ENCODE results near the gene KRTAP17-1.
"Not testable (repeated sequence)": the region's sequence is repeated elsewhere in the genome, so short reads cannot be mapped to it uniquely, and the experiment has no call there.

The KRTAP17-1 gene

GRCh38 chr17:41307647-41308046 is 7.9 kb downstream of the KRTAP17-1 start:
- no peak overlapping the region for H3K4me3 ChIP-seq (ENCODE audit: low read depth, low read length)

- H3K4me3 ChIP-seq (ENCODE audit: low read depth, low read length): no peak overlapping the region
Measured at GRCh38 chr17:41304091-41304490, 11.4 kb downstream of the KRTAP17-1 start.

- H3K4me3 ChIP-seq (ENCODE audit: low read depth, low read length): no peak overlapping the region
Measured at GRCh38 chr17:41302981-41303380, 12.5 kb downstream of the KRTAP17-1 start.

- H3K4me3 ChIP-seq (ENCODE audit: low read depth, low read length): no peak within 1 kb of the TSS
Measured at GRCh38 chr17:41301916-41302901, 13.3 kb downstream of the KRTAP17-1 start, which contains the start of gene KRTAP29-1. TSS of gene KRTAP29-1 (minus strand) at chr17:41302851. CDS start at chr17:41302851, 0 bp downstream.

- no peak overlapping the region for H3K4me3 ChIP-seq (ENCODE audit: low read depth, low read length)
Measured at GRCh38 chr17:41301204-41301790, 14.2 kb downstream of the KRTAP17-1 start.

GRCh38 chr17:41298458-41299135 is 16.9 kb downstream of the KRTAP17-1 start:
- no peak overlapping the region for H3K4me3 ChIP-seq (ENCODE audit: low read depth, low read length)

- no peak overlapping the region for H3K4me3 ChIP-seq (ENCODE audit: low read depth, low read length)
Measured at GRCh38 chr17:41296846-41297245, 18.7 kb downstream of the KRTAP17-1 start.

- no peak overlapping the region for H3K4me3 ChIP-seq (ENCODE audit: low read depth, low read length)
Measured at GRCh38 chr17:41294016-41294415, 21.5 kb downstream of the KRTAP17-1 start.

GRCh38 chr17:41287050-41287449 is 28.5 kb downstream of the KRTAP17-1 start:
- no peak overlapping the region for H3K4me3 ChIP-seq (ENCODE audit: low read depth, low read length)

- no peak overlapping the region for H3K4me3 ChIP-seq (ENCODE audit: low read depth, low read length)
Measured at GRCh38 chr17:41284546-41284945, 31.0 kb downstream of the KRTAP17-1 start.

GRCh38 chr17:41284043-41284442 is 31.5 kb downstream of the KRTAP17-1 start:
- H3K4me3 ChIP-seq (ENCODE audit: low read depth, low read length): no peak overlapping the region

GRCh38 chr17:41278176-41278955 is 37.1 kb downstream of the KRTAP17-1 start:
- H3K4me3 ChIP-seq (ENCODE audit: low read depth, low read length): no peak overlapping the region

- not testable (repeated sequence) for H3K4me3 ChIP-seq (ENCODE audit: low read depth, low read length)
Measured at GRCh38 chr17:41275648-41276190, 39.8 kb downstream of the KRTAP17-1 start, which contains the start of gene KRTAP9-7. TSS of gene KRTAP9-7 (plus strand) at chr17:41275698. CDS start at chr17:41275698, 0 bp downstream.

- H3K4me3 ChIP-seq (ENCODE audit: low read depth, low read length): no peak overlapping the region
Measured at GRCh38 chr17:41271858-41272257, 43.7 kb downstream of the KRTAP17-1 start.

- H3K4me3 ChIP-seq (ENCODE audit: low read depth, low read length): not testable (repeated sequence)
Measured at GRCh38 chr17:41271323-41271722, 44.2 kb downstream of the KRTAP17-1 start.

- no peak overlapping the region for H3K4me3 ChIP-seq (ENCODE audit: low read depth, low read length)
Measured at GRCh38 chr17:41267711-41268110, 47.8 kb downstream of the KRTAP17-1 start.

GRCh38 chr17:41265078-41265477 is 50.4 kb downstream of the KRTAP17-1 start, which contains the start of gene KRTAP9-6:
TSS of gene KRTAP9-6 (plus strand) at chr17:41265378. CDS start at chr17:41265378, 0 bp downstream.
- H3K4me3 ChIP-seq (ENCODE audit: low read depth, low read length): no peak within 1 kb of the TSS
